GM12872 (cell line): Measurements from ENCODE around the gene STXBP4.

Experiments
- CTCF ChIP-seq: IDR thresholded peaks from 3 replicates; pipeline ENCODE4 v1.5.1; 2011; ENCODE audit warnings: low read depth, mild to moderate bottlenecking, low read length, moderate library complexity; ENCODE audit not compliant: insufficient read depth

The STXBP4 gene

GRCh38 chr17:54968262-54968987 is at the start of gene STXBP4, which contains the start of gene COX11:
STXBP4 (plus strand) TSS chr17:54968765; CDS start chr17:54986220, 17,455 bp downstream.
COX11 (minus strand) TSS chr17:54968654; CDS start chr17:54968646, 8 bp downstream.
- no peak for TF ChIP-seq CTCF

GRCh38 chr17:54919425-54919824 is 49.1 kb upstream of the STXBP4 start:
- TF ChIP-seq CTCF = no peak

- TF ChIP-seq CTCF = no peak
Observed at GRCh38 chr17:54920819-54921218, 47.7 kb upstream of the STXBP4 start.

GRCh38 chr17:54924405-54924804 is 44.2 kb upstream of the STXBP4 start:
- no peak for TF ChIP-seq CTCF

GRCh38 chr17:54927525-54927924 is 41.0 kb upstream of the STXBP4 start:
- no peak for TF ChIP-seq CTCF

- no peak for TF ChIP-seq CTCF
Observed at GRCh38 chr17:54932711-54933110, 35.9 kb upstream of the STXBP4 start.

GRCh38 chr17:54933921-54934320 is 34.6 kb upstream of the STXBP4 start:
- TF ChIP-seq CTCF = no peak
